Esophagus muscularis mucosa (tissue), 3 donors: ENCODE measurements around the gene AKAP11.

ENCODE experiments used
- CTCF ChIP-seq, 3 experiments: fragments of 200-600 bp in 2 of 3; fragments of 450-650 bp in 1 of 3; sonication (generic) in 2 of 3; IDR thresholded peaks; one replicate each; pipeline ENCODE4 v1.5.1; 2017 to 2019; ENCODE audit warnings: antibody characterized with exemption in 3 of 3, mild to moderate bottlenecking in 2 of 3, moderate library complexity in 1 of 3
- POLR2A ChIP-seq: fragments of 450-650 bp; IDR thresholded peaks from one replicate; pipeline ENCODE4 v1.6.1; 2017; ENCODE audit warnings: antibody characterized with exemption, moderate library complexity, mild to moderate bottlenecking, low read depth

GRCh38 chr13:42333613-42334328, 61.8 kb downstream of the AKAP11 start:
- no peak for TF ChIP-seq POLR2A
- TF ChIP-seq CTCF (IDR thresholded peaks at IDR 0.05), result no peak
